Endothelial cell of umbilical vein (primary cell): ENCODE results near the gene COL7A1.

Source experiments
- CTCF ChIP-seq, 2 donors: IDR thresholded peaks; 1 replicate in 1 of 2; 2 replicates in 1 of 2; pipeline ENCODE4 v1.5.1; 2011; ENCODE audit warnings: low read length in 2 of 2, mild to moderate bottlenecking in 2 of 2, moderate library complexity in 2 of 2, control low read depth in 1 of 2, inconsistent platforms in 1 of 2, low read depth in 1 of 2; ENCODE audit not compliant: insufficient read depth in 1 of 2; ENCODE audit errors: extremely low read depth in 1 of 2
- MAX ChIP-seq: IDR thresholded peaks from 2 replicates; pipeline ENCODE4 v1.6.1; 2011; ENCODE audit not compliant: insufficient read depth, insufficient read length
- MYC ChIP-seq: IDR thresholded peaks from one replicate; pipeline ENCODE4 v1.6.1; 2011; ENCODE audit warnings: mild to moderate bottlenecking, low read depth, low read length

- no peak for TF ChIP-seq MAX
- no peak for TF ChIP-seq CTCF (IDR thresholded peaks at IDR 0.05; ENCODE audit: extremely low read depth in 1 of 2, insufficient read depth in 1 of 2, low read depth in 1 of 2, low read length in 2 of 2)
- TF ChIP-seq MYC: no peak
Measured at GRCh38 chr3:48543271-48543866, 51.8 kb downstream of the COL7A1 start.
